Caki2 (cell line): ENCODE measurements around the gene FBLN2. TPM values are rescaled to one million over a fixed set of nuclear protein-coding genes. Genes with fewer than 3 reads are reported as not detected.

Experiments
- DNase-seq: peaks from one replicate; pipeline ENCODE4 v3.0.0-alpha.2; 2015; ENCODE audit warnings: low read depth
- in situ Hi-C: cut with HindIII; loops from 2 replicates; pipeline ENCODE4 v1.10.0; 2016; ENCODE audit warnings: low sequenced_read_pairs, low pct_unique_long_range_greater_than_20kb, mixed read lengths
- total RNA-seq: library from RNA; depleted of rRNA; stranded (reverse); fragments of >200 nt; shearing (Covaris generic); gene quantifications from 2 replicates; pipeline ENCODE4 v1.2.3, GENCODE V29; 2014; ENCODE audit warnings: low replicate concordance

Gene FBLN2
- total RNA-seq, 1 experiment from 2014 or later, result 0.10 TPM

DNA sequence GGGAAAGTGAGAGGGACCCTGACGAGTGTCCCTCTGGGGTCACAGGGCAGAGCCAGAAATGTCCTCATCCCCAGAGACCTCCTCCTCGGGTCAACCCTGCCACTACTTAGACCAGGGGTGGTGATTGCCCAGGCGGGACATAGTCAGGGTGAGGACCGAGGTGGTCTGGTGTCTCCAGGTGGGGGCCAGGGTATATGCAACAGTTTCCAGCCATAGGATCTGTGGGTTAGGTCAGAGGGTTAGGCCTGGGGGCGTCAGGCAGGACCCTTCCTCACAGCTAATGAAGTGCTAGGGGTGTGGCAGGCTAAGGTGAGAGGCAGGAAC is 22.3 kb upstream of the FBLN2 start:
- DNase-seq, result no peak
- in situ Hi-C loops, result no loop called here

DNA sequence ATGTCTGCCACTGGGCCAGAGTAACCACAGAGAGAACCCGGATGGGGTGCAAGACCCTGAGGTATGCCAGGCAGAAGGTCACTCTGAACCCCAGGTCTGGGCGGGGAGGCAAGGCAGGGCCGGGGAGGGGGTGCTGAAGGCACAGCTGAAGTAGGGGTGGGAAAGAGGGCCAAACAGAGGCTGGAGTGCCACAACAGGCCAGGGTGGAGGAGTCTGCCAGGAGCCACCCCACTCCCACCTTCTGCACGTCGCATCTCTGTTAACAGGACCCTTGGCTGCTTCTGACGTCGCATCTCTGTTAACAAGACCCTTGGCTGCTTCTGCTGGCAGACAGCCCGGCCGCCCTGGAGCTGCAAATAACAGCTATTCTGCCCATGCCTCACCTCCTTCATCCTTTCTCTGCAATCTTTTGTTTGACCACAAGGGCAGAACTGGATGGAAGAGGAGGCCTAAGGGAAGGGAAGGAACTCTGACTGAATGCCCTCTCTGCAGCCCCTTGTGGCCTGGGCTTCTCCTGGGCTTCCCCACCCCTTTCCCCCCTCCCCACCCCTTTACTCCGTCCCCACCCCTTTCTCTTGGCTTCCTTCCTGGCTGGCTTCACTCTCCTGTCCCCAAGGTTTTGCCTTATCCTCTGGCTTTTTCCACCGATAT is 20.6 kb upstream of the FBLN2 start:
- in situ Hi-C loops, result no loop called here
- DNase-seq, result no peak

- in situ Hi-C loops, result no loop called here
- DNase-seq, result no peak
Observed at GRCh38 chr3:13529196-13530112, 19.5 kb upstream of the FBLN2 start.

DNA sequence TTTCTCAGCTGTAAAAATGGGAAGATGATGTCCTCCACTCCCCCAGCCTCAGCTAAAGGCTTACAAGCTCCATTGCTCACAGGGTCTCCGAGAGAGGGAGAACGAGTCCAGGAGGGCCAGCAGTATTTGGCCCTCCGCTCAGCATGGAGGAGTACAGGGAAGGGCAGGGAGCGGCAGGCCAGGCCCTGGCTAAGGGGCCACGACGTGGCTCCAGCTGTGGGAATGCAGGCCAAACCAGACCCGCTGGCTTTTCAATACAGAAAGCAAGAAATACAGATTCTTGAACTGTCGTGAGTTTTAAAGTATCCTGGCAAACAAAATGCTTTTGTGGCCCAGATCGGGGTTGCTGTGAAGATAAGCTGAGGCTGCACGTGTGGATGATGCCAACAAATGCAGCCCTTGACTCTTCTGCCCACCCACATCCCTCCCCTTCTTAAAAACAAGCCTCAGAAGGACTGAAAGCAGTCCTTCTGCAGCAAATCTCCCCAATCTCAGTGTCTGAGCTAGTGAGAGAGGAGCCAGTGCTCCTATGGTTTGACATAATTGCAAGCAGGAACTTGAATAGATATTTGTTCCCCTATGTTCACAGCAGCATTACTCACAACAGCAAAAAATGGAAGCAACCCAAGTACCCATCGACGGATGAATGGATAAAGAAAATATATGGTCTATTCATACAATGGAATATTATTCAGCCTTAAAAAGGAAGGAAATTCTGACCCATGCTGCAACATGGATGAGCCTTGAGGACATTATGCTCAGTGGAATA is 18.5 kb upstream of the FBLN2 start:
- in situ Hi-C loops, result no loop called here
- no peak for DNase-seq

DNA sequence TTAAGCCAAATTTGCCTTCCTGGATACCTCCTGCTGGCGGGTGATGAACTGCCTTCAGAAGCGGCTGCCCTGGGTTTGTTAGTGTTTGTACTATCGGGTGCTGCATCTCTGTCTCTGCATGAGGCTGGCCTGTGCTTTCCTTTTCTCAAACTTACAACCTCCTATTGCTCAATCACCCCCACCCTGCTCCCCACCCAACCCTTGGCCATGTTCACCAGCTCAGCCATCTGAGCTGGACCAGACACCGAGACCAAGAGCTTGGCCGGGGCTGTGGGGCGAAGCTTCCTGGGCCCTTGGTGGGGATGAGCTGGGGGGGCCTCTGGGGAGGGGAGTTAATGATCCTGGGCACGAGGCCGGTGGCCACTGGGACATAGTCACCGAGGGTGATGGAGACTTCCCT is 16.8 kb upstream of the FBLN2 start:
- in situ Hi-C loops, result no loop called here

DNA sequence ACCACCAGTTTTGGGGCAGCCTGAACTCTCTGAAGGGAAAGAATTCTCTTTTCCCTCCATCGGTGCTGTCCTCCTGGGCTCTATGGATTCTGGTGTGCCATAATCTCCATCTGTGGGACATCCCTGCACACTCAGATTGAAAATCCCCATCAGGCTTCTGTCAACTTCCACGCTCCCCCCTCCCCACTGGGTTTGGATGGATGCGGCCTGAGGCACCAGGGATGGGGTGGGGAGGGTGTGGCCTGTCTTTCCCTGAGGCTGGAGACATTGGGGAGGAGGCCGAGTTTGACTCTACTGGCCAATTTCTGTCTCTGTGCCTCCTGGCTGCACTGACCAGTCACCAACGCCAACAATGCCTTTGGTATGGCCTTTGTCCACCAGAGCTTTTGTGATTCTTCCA is 16.3 kb upstream of the FBLN2 start:
- in situ Hi-C loops, result no loop called here
- DNase-seq, result no peak

More for the DNA sequence above, 16.8 kb upstream of the FBLN2 start:
- no peak for DNase-seq

- no peak for DNase-seq
- in situ Hi-C loops, result no loop called here
Observed at GRCh38 chr3:13533885-13534301, 15.0 kb upstream of the FBLN2 start.

DNA sequence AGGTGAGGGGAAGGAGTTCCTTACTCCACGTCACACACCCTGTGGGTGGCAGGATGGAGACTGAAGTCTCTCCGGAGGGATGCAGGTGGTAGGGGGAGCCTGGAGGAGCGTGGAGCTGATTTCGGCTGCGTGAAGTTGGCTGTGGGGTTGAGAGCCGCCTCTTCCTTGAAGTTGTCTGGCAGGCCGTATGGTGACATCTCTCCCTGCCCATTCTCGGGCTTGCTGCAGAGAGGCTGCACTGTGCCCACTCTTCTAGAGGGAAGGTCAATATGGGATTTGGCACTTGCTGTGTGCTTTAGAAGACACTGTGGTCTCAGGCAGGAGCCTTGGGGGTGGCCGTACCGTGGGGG is 13.4 kb upstream of the FBLN2 start:
- no peak for DNase-seq
- in situ Hi-C loops, result no loop called here

DNA sequence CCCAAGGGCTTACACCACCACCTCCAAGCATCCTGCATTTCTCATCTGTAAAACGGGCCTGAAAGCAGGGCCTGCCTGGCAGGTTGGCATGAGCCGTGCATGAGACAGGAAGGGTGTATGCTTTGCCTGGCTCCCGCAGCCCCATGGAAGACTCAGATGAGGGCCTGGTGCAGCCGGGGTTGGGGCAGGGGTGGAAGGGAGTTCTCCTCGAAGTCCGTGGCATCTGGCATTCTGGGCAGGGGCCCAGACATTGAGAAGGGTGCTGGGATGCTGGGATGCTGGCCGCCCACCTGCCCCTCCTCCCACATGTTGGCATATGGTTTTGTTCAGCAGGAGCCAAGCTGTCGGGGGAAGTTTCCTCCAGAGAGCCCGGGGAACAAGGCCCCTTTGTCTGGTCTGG is 13.0 kb upstream of the FBLN2 start:
- in situ Hi-C loops, result no loop called here
- DNase-seq, result no peak

- in situ Hi-C loops, result no loop called here
- DNase-seq, result no peak
Observed at GRCh38 chr3:13536432-13536831, 12.5 kb upstream of the FBLN2 start.

- no peak for DNase-seq
- in situ Hi-C loops, result no loop called here
Observed at GRCh38 chr3:13536832-13537231, 12.1 kb upstream of the FBLN2 start.

- no peak for DNase-seq
- in situ Hi-C loops, result no loop called here
Observed at GRCh38 chr3:13537244-13537908, 11.5 kb upstream of the FBLN2 start.

GRCh38 chr3:13537909-13538296 is 11.0 kb upstream of the FBLN2 start:
- peak; percentile 74 for DNase-seq
- in situ Hi-C loops, result no loop called here

GRCh38 chr3:13538520-13539291 is 10.2 kb upstream of the FBLN2 start:
- in situ Hi-C loops, result no loop called here
- DNase-seq, result no peak

DNA sequence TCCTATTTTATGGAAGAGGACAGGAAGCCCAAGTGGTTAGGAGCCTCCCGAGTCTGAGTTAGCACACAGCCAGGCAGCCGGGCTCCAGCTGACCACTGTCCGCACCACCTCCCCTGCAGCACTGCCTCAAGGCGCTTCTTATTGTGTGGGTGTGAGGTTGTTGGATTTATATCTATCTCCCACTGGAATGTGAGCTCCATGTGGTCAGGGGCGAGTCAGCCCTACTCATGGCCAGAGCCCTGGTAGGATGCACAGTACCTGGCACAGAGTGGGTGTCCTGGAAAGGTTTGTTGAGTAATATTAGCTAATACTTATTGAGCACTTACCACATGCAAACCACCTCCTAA is 9.7 kb upstream of the FBLN2 start:
- in situ Hi-C loops, result no loop called here
- no peak for DNase-seq

- in situ Hi-C loops, result no loop called here
- DNase-seq, result no peak
Observed at GRCh38 chr3:13539671-13540070, 9.3 kb upstream of the FBLN2 start.

- in situ Hi-C loops, result no loop called here
- DNase-seq, result no peak
Observed at GRCh38 chr3:13540297-13540995, 8.5 kb upstream of the FBLN2 start.

GRCh38 chr3:13541691-13542090 is 7.2 kb upstream of the FBLN2 start:
- in situ Hi-C loops, result no loop called here
- DNase-seq, result no peak
